OCI-LY1 (cell line): ENCODE results near the gene PRSS21.

Experiments
- H2AFZ ChIP-seq: fragments of 200-600 bp; sonication (generic), shearing (Covaris generic); 2 replicates; pipeline ENCODE4 v1.6.0; 2014; ENCODE audit warnings: antibody characterized with exemption, mild to moderate bottlenecking, low read length
- H3F3A ChIP-seq: fragments of 200-600 bp; sonication (generic), shearing (Covaris generic); 2 replicates; pipeline ENCODE4 v1.6.0; 2014; ENCODE audit warnings: mild to moderate bottlenecking, antibody characterized with exemption, low read length, moderate library complexity; ENCODE audit not compliant: insufficient read depth
- H3K27ac ChIP-seq: fragments of 200-600 bp; sonication (generic); 2 replicates; pipeline ENCODE4 v1.5.1; 2014; ENCODE audit warnings: low read length, mixed run types, mild to moderate bottlenecking, low read depth; ENCODE audit not compliant: poor library complexity, severe bottlenecking
- H3K27me3 ChIP-seq: fragments of 200-600 bp; sonication (generic); 2 replicates; pipeline ENCODE4 v1.6.0; 2014; ENCODE audit warnings: antibody characterized with exemption, mild to moderate bottlenecking, low read length, moderate library complexity; ENCODE audit not compliant: insufficient read depth
- H3K36me3 ChIP-seq: fragments of 200-600 bp; sonication (generic); 2 replicates; pipeline ENCODE4 v1.6.1; 2014; ENCODE audit warnings: mild to moderate bottlenecking, antibody characterized with exemption, low read length, moderate library complexity, mixed read lengths; ENCODE audit not compliant: insufficient read depth
- H3K4me1 ChIP-seq: fragments of 200-600 bp; sonication (generic); 2 replicates; pipeline ENCODE4 v1.5.1; 2014; ENCODE audit warnings: mild to moderate bottlenecking, low read length, moderate library complexity; ENCODE audit not compliant: insufficient read depth, severe bottlenecking
- H3K4me2 ChIP-seq: fragments of 200-600 bp; sonication (generic), shearing (Covaris generic); 2 replicates; pipeline ENCODE4 v1.6.1; 2014; ENCODE audit warnings: low read length
- H3K4me3 ChIP-seq: fragments of 200-600 bp; sonication (generic); 2 replicates; pipeline ENCODE4 v1.5.1; 2014; ENCODE audit warnings: low read length, low read depth, mild to moderate bottlenecking, mixed read lengths; ENCODE audit not compliant: poor library complexity, severe bottlenecking
- H3K79me2 ChIP-seq: fragments of 200-600 bp; shearing (Covaris generic); 2 replicates; pipeline ENCODE4 v1.6.1; 2016; ENCODE audit warnings: mixed run types, low read length, mixed read lengths; ENCODE audit not compliant: insufficient read depth
- H3K9ac ChIP-seq: fragments of 200-600 bp; sonication (generic), shearing (Covaris generic); 2 replicates; pipeline ENCODE4 v1.6.1; 2014; ENCODE audit warnings: mild to moderate bottlenecking, low read length, mixed read lengths
- H3K9me2 ChIP-seq: fragments of 200-600 bp; sonication (generic), shearing (Covaris generic); 2 replicates; pipeline ENCODE4 v1.6.1; 2014; ENCODE audit warnings: low read depth, mild to moderate bottlenecking, low read length, mixed read lengths
- H3K9me3 ChIP-seq: fragments of 200-600 bp; shearing (Covaris generic); 2 replicates; pipeline ENCODE4 v1.6.1; 2014; ENCODE audit warnings: low read length, mixed read lengths
- H4K20me1 ChIP-seq: fragments of 200-600 bp; sonication (generic), shearing (Covaris generic); 2 replicates; pipeline ENCODE4 v1.6.0; 2016; ENCODE audit warnings: mild to moderate bottlenecking, low read length; ENCODE audit not compliant: insufficient read depth
- EZH2 ChIP-seq: fragments of 200-600 bp; sonication (generic), shearing (Covaris generic); IDR thresholded peaks from 2 replicates; pipeline ENCODE4 v1.8.0; 2017; ENCODE audit warnings: borderline replicate concordance, mixed run types, mild to moderate bottlenecking, antibody characterized with exemption, low read length, moderate library complexity, mixed read lengths
- TF ChIP-seq, protein P1 (sequence below): fragments of 200-600 bp; sonication (generic), shearing (Covaris generic); IDR thresholded peaks from 2 replicates; pipeline ENCODE4 v1.5.1; 2017; ENCODE audit warnings: mild to moderate bottlenecking, antibody characterized with exemption, low read length, moderate library complexity, mixed read lengths

PRSS21 gene

GRCh38 chr16:2828876-2829430 lies 11.9 kb downstream of the PRSS21 start:
- no peak for TF ChIP-seq EZH2
- TF ChIP-seq, protein P1, sequence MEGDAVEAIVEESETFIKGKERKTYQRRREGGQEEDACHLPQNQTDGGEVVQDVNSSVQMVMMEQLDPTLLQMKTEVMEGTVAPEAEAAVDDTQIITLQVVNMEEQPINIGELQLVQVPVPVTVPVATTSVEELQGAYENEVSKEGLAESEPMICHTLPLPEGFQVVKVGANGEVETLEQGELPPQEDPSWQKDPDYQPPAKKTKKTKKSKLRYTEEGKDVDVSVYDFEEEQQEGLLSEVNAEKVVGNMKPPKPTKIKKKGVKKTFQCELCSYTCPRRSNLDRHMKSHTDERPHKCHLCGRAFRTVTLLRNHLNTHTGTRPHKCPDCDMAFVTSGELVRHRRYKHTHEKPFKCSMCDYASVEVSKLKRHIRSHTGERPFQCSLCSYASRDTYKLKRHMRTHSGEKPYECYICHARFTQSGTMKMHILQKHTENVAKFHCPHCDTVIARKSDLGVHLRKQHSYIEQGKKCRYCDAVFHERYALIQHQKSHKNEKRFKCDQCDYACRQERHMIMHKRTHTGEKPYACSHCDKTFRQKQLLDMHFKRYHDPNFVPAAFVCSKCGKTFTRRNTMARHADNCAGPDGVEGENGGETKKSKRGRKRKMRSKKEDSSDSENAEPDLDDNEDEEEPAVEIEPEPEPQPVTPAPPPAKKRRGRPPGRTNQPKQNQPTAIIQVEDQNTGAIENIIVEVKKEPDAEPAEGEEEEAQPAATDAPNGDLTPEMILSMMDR = no peak
- no peak overlapping the region for H3K4me2 ChIP-seq

GRCh38 chr16:2829501-2830354 lies 12.7 kb downstream of the PRSS21 start, which contains the start of gene ZG16B:
TSS of gene ZG16B (plus strand) at chr16:2830303. CDS start at chr16:2830442, 139 bp downstream.
- Histone ChIP-seq H3K4me2 (no peak within 1 kb of the TSS), H2AFZ (no peak within 1 kb of the TSS), H3F3A (no peaks in the 10 kb centered on the region), H3K79me2 (no peaks in the 10 kb centered on the region), H3K27me3 (peaks cover 16% of the 10 kb centered on the region; the same call in 1 of the 2 replicates), H3K9me2 (no peaks in the 10 kb centered on the region), H4K20me1 (no peaks in the 10 kb centered on the region), H3K27ac (no peak within 1 kb of the TSS), H3K9ac (no peak within 1 kb of the TSS), H3K9me3 (no peaks in the 10 kb centered on the region), H3K4me3 (no peak within 1 kb of the TSS), H3K36me3 (no peaks in the 10 kb centered on the region), H3K4me1 (no peaks in the 10 kb centered on the region)
- TF ChIP-seq, protein P1 = no peak
- TF ChIP-seq EZH2 = no peak

More at GRCh38 chr16:2828876-2829430, 11.9 kb downstream of the PRSS21 start:
- no peaks in the 10 kb centered on the region for H3F3A ChIP-seq
- no peaks in the 10 kb centered on the region for H3K9me3 ChIP-seq
- no peaks in the 10 kb centered on the region for H3K79me2 ChIP-seq
- no peak overlapping the region for H3K4me3 ChIP-seq
- no peaks in the 10 kb centered on the region for H3K4me1 ChIP-seq
- H3K9me2 ChIP-seq = no peaks in the 10 kb centered on the region
- H3K27me3 ChIP-seq = peaks cover 16% of the 10 kb centered on the region; the same call in 1 of the 2 replicates
- H3K9ac ChIP-seq = no peak overlapping the region
- H3K36me3 ChIP-seq = no peaks in the 10 kb centered on the region
- H2AFZ ChIP-seq = no peak overlapping the region
- no peak overlapping the region for H3K27ac ChIP-seq
- H4K20me1 ChIP-seq = no peaks in the 10 kb centered on the region

DNA sequence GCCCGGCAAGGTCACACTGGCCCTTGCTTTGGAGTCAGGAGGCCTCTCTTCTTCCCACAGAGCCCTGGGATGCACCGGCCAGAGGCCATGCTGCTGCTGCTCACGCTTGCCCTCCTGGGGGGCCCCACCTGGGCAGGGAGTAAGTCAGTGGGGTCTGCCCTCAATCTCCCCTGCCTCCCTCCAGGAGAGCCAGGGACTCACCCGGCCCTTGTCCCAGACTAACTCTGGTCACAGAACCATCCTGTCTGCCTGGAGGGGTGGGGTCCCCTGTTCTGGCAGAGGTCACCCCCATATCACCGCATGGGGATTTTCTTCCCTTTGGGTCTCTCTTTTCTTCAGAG lies 13.3 kb downstream of the PRSS21 start:
- Histone ChIP-seq H3K4me3 (no peak overlapping the region), H3K9me3 (no peaks in the 10 kb centered on the region), H2AFZ (no peak overlapping the region), H3F3A (no peaks in the 10 kb centered on the region), H3K9me2 (no peaks in the 10 kb centered on the region), H3K36me3 (no peaks in the 10 kb centered on the region), H3K27ac (no peak overlapping the region), H3K79me2 (no peaks in the 10 kb centered on the region), H3K4me1 (no peaks in the 10 kb centered on the region), H3K27me3 (peaks cover 15% of the 10 kb centered on the region; the same call in 1 of the 2 replicates), H3K9ac (no peak overlapping the region), H4K20me1 (no peaks in the 10 kb centered on the region), H3K4me2 (no peak overlapping the region)
- TF ChIP-seq, protein P1 = no peak
- no peak for TF ChIP-seq EZH2
